ENCODE results near the gene PPP1R13L. TPM values are rescaled to one million over a fixed set of nuclear protein-coding genes. Genes with fewer than 3 reads are reported as not detected.

The PPP1R13L gene
- total RNA-seq, 2 donors from 2014 or later = 51.2 to 112 TPM

DNA sequence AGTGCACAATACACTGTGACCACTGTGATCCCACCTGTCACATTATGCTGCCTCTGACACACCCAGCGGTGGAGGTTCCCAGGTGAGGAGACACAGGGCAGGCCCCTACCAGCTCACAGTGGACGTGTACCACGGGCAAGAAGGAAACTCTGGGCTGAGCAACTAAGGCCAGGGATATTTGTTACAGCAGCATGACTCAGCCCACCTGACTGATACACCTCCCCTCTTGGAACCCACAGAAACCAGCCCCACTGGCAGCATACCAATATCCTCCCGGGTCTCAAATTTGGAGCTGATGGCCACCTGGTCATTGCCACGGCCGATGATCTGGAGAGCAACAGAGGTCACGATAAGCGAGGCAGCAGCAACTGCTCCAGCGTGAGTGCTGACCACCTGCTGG is 49.5 kb downstream of the PPP1R13L start:
- no peaks in the 10 kb centered on the region for H3K27me3 ChIP-seq (replicated peaks; ENCODE audit: insufficient read depth)
- no peaks in the 10 kb centered on the region for H3K4me1 ChIP-seq (ENCODE audit: control insufficient read depth in 1 of 2, low read depth in 2 of 2)
- no peak for DNase-seq (ENCODE audit: low spot score)
- no peak for ATAC-seq (ENCODE audit: insufficient number of reproducible peaks, low FRiP score, low read depth)
- no peak overlapping the region for H3K27ac ChIP-seq
- no peak overlapping the region for H3K4me3 ChIP-seq
- H3K36me3 ChIP-seq = peaks cover 13% of the 10 kb centered on the region
- H3K9me3 ChIP-seq = no peaks in the 10 kb centered on the region
- no peak for TF ChIP-seq CTCF (IDR thresholded peaks at IDR 0.05)

DNA sequence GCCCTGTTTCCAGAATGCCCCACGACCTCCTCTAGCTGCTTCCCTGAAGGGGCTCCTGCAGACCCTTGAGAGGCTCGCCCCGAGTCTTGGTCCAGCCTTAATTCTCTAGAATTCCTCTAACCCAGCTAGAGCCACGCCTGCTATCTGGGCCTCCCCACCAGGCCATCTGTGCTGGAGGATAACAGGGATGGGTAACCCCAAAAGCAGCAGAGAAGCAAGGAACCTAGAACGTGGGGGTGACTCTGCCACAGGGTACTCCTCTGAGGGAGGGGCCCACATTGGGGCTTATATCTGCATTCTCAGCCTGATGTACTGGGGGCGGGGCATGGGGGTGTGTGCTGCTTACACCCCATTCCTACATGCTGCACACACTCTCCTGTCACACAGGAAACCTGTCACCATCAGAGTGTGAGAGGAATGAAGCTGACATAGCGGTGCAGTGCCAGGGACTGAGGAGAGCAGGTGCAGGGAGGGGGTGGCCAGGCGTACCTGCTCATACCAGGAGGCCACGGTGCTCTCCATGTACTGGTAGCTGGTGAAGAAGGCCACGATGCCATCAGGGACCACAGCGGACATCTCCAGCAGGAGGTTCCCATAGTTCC is 50.5 kb downstream of the PPP1R13L start:
- H3K4me1 ChIP-seq (ENCODE audit: control insufficient read depth in 1 of 2, low read depth in 2 of 2) = no peaks in the 10 kb centered on the region
- H3K27me3 ChIP-seq (replicated peaks; ENCODE audit: insufficient read depth) = no peaks in the 10 kb centered on the region
- H3K4me3 ChIP-seq = no peak overlapping the region
- H3K9me3 ChIP-seq = no peaks in the 10 kb centered on the region
- H3K36me3 ChIP-seq = peaks cover 13% of the 10 kb centered on the region
- DNase-seq (ENCODE audit: low spot score) (no peak), ATAC-seq (ENCODE audit: insufficient number of reproducible peaks, low FRiP score, low read depth) (no peak)
- H3K27ac ChIP-seq = no peak overlapping the region
- no peak for TF ChIP-seq CTCF (IDR thresholded peaks at IDR 0.05)

DNA sequence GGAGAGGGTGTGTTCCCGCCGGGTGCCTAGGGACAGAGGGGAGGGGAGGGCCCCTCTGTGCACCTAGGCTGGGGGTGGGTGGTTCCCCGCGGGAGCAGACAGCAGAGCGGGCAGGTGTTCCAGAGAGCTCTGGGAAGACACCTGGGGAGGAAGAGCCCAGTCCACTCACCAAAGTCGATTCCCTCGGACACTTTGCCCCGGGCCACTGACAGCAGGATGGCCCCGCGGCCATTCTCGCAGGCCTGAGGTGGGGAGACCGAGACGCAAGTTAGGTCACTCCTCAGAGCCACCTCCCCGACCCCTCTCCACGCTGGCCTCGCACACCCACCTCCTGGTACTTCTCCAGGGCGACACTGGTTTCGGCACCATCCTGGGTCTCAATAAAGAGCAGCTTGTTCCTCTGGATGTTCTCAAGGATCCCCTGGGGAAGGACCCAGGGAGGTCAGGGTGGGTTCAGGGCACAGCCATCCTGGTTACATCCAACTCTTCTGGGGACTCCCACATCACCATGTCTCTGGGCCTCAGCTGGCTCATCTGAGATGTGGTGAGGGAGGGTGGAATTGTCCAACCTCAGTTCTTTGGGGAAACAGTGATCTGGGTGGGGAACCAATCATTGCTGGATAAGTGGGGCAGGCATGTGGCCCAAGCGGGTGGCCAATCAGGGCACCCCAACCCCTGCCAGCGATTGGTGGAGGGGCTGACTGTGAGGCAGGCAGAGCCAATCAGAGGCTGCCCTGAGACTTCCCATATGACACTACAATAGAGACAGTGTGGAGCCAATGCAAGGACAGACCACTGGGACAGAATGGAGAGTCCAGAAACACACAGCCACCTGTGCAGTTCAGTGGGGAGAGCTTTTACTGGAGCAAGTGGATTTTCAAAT is 51.7 kb downstream of the PPP1R13L start:
- TF ChIP-seq CTCF (IDR thresholded peaks at IDR 0.05) = no peak
- peaks cover 13% of the 10 kb centered on the region for H3K36me3 ChIP-seq
- no peak for ATAC-seq (ENCODE audit: insufficient number of reproducible peaks, low FRiP score, low read depth)
- H3K27me3 ChIP-seq (replicated peaks; ENCODE audit: insufficient read depth) = no peaks in the 10 kb centered on the region
- no peak overlapping the region for H3K27ac ChIP-seq
- no peak overlapping the region for H3K4me3 ChIP-seq
- no peak for DNase-seq (ENCODE audit: low spot score)
- H3K4me1 ChIP-seq (ENCODE audit: control insufficient read depth in 1 of 2, low read depth in 2 of 2) = no peaks in the 10 kb centered on the region
- H3K9me3 ChIP-seq = no peaks in the 10 kb centered on the region

GRCh38 chr19:45352471-45352870 is 52.4 kb downstream of the PPP1R13L start:
- Histone ChIP-seq H3K36me3 (peaks cover 13% of the 10 kb centered on the region), H3K4me1 (ENCODE audit: control insufficient read depth in 1 of 2, low read depth in 2 of 2) (no peaks in the 10 kb centered on the region), H3K27ac (no peak overlapping the region), H3K9me3 (no peaks in the 10 kb centered on the region), H3K4me3 (no peak overlapping the region), H3K27me3 (replicated peaks; ENCODE audit: insufficient read depth) (no peaks in the 10 kb centered on the region)
- no peak for TF ChIP-seq CTCF (IDR thresholded peaks at IDR 0.05)
- ATAC-seq (ENCODE audit: insufficient number of reproducible peaks, low FRiP score, low read depth) (no peak), DNase-seq (ENCODE audit: low spot score) (no peak)

- H3K27ac ChIP-seq = no peak overlapping the region
- H3K4me3 ChIP-seq = no peak overlapping the region
- no peaks in the 10 kb centered on the region for H3K4me1 ChIP-seq (ENCODE audit: control insufficient read depth in 1 of 2, low read depth in 2 of 2)
- DNase-seq (ENCODE audit: low spot score) = no peak
- no peaks in the 10 kb centered on the region for H3K27me3 ChIP-seq (replicated peaks; ENCODE audit: insufficient read depth)
- peaks cover 10% of the 10 kb centered on the region for H3K36me3 ChIP-seq
- TF ChIP-seq CTCF (IDR thresholded peaks at IDR 0.05) = no peak
- no peaks in the 10 kb centered on the region for H3K9me3 ChIP-seq
- no peak for ATAC-seq (ENCODE audit: insufficient number of reproducible peaks, low FRiP score, low read depth)
Observed at GRCh38 chr19:45352062-45352461, 52.8 kb downstream of the PPP1R13L start.

Measured in thoracic aorta (tissue), 2 donors.